ENCODE results near the gene FAM187B.
"Not testable (repeated sequence)": the region's sequence is repeated elsewhere in the genome, so short reads cannot be mapped to it uniquely, and the experiment has no call there.

The FAM187B gene

GRCh38 chr19:35261356-35262100, 33.0 kb upstream of the FAM187B start:
- DNase-seq, result no peak

GRCh38 chr19:35260694-35261304, 32.3 kb upstream of the FAM187B start:
- DNase-seq, result no peak

GRCh38 chr19:35257113-35257461, 28.5 kb upstream of the FAM187B start:
- no peak for DNase-seq

- DNase-seq, result no peak
These were observed 28.0 kb upstream of the FAM187B start for GRCh38 chr19:35256566-35256965.

- no peak for DNase-seq
These were observed 26.1 kb upstream of the FAM187B start for GRCh38 chr19:35254341-35255297.

- no peak for DNase-seq
These were observed 25.1 kb upstream of the FAM187B start for GRCh38 chr19:35253316-35254286.

- DNase-seq, result no peak
These were observed 22.9 kb upstream of the FAM187B start for GRCh38 chr19:35251456-35251855.

- no peak for DNase-seq
These were observed 21.5 kb upstream of the FAM187B start for GRCh38 chr19:35249848-35250711.

GRCh38 chr19:35249146-35249847, 20.8 kb upstream of the FAM187B start:
- no peak for DNase-seq

- DNase-seq, result peak; percentile 58
These were observed 20.0 kb upstream of the FAM187B start, which contains the start of gene LSR for GRCh38 chr19:35248310-35249145. LSR (plus strand) TSS chr19:35249002; CDS start chr19:35249023, 21 bp downstream.

GRCh38 chr19:35247526-35248309, 19.2 kb upstream of the FAM187B start:
- DNase-seq, result peak; percentile 42

- no peak for DNase-seq
These were observed 18.0 kb upstream of the FAM187B start for GRCh38 chr19:35246466-35247092.

GRCh38 chr19:35241417-35241816, 12.9 kb upstream of the FAM187B start:
- no peak for DNase-seq

GRCh38 chr19:35240327-35240726, 11.8 kb upstream of the FAM187B start:
- no peak for DNase-seq

GRCh38 chr19:35239597-35239996, 11.1 kb upstream of the FAM187B start:
- DNase-seq, result not testable (repeated sequence)

- no peak for DNase-seq
These were observed 8.3 kb upstream of the FAM187B start for GRCh38 chr19:35236638-35237400.

GRCh38 chr19:35232912-35233311, 4.4 kb upstream of the FAM187B start:
- no peak for DNase-seq

All from activated T-cell treated with anti-CD3 and anti-CD28 coated beads for 4 hours (primary cell).